Adrenal gland (tissue), 12 donors: ENCODE measurements around the gene SIPA1L2. TPM values are rescaled to one million over a fixed set of nuclear protein-coding genes. Genes with fewer than 3 reads are reported as not detected.

ENCODE experiments used
- DNase-seq, 7 donors: peaks; one replicate each; pipeline ENCODE4 v3.0.0-alpha.2; 2019 to 2020
- H3K27ac ChIP-seq, 5 donors: fragments of 200-600 bp; sonication (generic) in 4 of 5; 1 replicate in 3 of 5; 2 replicates in 2 of 5; pipeline versions ENCODE4 v1.5.1 to v1.8.0; 2016 to 2020; ENCODE audit warnings: mild to moderate bottlenecking in 1 of 5
- H3K27me3 ChIP-seq: fragments of 200-600 bp; 2 replicates; pipeline ENCODE4 v1.8.0; 2021
- H3K36me3 ChIP-seq, 2 donors: fragments of 200-600 bp; replicated peaks in 1 of 2; 1 replicate in 1 of 2; 2 replicates in 1 of 2; pipeline versions ENCODE4 v1.5.1 to v1.8.0; 2018 to 2022
- H3K4me1 ChIP-seq, 2 donors: fragments of 200-600 bp; replicated peaks in 1 of 2; 1 replicate in 1 of 2; 2 replicates in 1 of 2; pipeline versions ENCODE4 v1.5.1 to v1.8.0; 2018 to 2021
- H3K4me3 ChIP-seq, 4 donors: fragments of 200-600 bp; sonication (generic) in 3 of 4; one replicate each; pipeline ENCODE4 v1.5.1; 2016 to 2018
- H3K9me3 ChIP-seq, 3 donors: fragments of 200-600 bp; sonication (generic) in 1 of 3; replicated peaks in 1 of 3; 1 replicate in 2 of 3; 2 replicates in 1 of 3; pipeline versions ENCODE4 v1.5.1 to v1.8.0; 2016 to 2021
- POLR2A ChIP-seq, 2 donors: fragments of 450-650 bp; IDR thresholded peaks; one replicate each; pipeline ENCODE4 v1.6.1; 2017; ENCODE audit warnings: antibody characterized with exemption in 2 of 2, mild to moderate bottlenecking in 2 of 2, moderate library complexity in 1 of 2
- WGBS, 4 donors: extraction: QIAGEN DNeasy Blood & Tissue Kit in 2 of 4; methylation state at CpG; one replicate each; pipeline versions ENCODE4 v1.1.5 to v1.1.7; 2013 to 2017; 5-methylcytosine and 5-hydroxymethylcytosine counted together
- intact Hi-C, 2 donors: fragments of 100-400 bp; cut with DNase I; formaldehyde crosslinking; loops; one replicate each; pipeline versions ENCODE4 v1.14.1 to v1.15.0; 2022 to 2023
- polyA plus RNA-seq, 3 donors: library from polyadenylated mRNA; stranded (reverse); fragments of 200-250 nt in 2 of 3; fragments of 350-450 nt in 1 of 3; fragmentation: Illumina TruSeq in 1 of 3; extraction: RNeasy Lipid Tissue Mini Kit (QIAGEN cat#74804) in 1 of 3; gene quantifications; one replicate each; pipeline ENCODE4 v1.2.3, GENCODE V29; 2013 to 2014
- total RNA-seq, 9 donors: library from RNA; depleted of rRNA in 4 of 9; stranded (reverse); fragments of >200 nt in 4 of 9; fragments of 120-200 nt in 1 of 9; fragmentation: NEBNext Ultra II Directional in 1 of 9; extraction: Animal tissue kit (Norgen Biotek cat#: 25700) in 1 of 9; gene quantifications; one replicate each; pipeline versions ENCODE4 v1.1.0 to v1.2.4, GENCODE V29; 2013 to 2023
- TF ChIP-seq, protein P1 (sequence below), 6 experiments: fragments of 450-650 bp in 4 of 6; fragments of 200-600 bp in 2 of 6; sonication (generic) in 1 of 6; IDR thresholded peaks; 1 replicate in 5 of 6; 2 replicates in 1 of 6; pipeline versions ENCODE4 v1.5.1 to v1.8.0; 2016 to 2021; ENCODE audit warnings: antibody characterized with exemption in 6 of 6, mild to moderate bottlenecking in 2 of 6, moderate library complexity in 1 of 6
- donor health status: healthy with polysubstance abuse.
- donor health status: Bipolar disorder and iron deficiency.
- donor health status: DM: yes; HTN: yes; CAD: no.
- donor health status: DM: no; HTN: no; CAD: no.
- donor health status: DM: no; HTN: no; CAD: no.
- donor health status: DM: yes; HTN: yes; CAD: no.

SIPA1L2 gene
- total and polyA plus RNA-seq, 12 donors, result 5.5 to 15.9 (median 10.6) TPM

DNA sequence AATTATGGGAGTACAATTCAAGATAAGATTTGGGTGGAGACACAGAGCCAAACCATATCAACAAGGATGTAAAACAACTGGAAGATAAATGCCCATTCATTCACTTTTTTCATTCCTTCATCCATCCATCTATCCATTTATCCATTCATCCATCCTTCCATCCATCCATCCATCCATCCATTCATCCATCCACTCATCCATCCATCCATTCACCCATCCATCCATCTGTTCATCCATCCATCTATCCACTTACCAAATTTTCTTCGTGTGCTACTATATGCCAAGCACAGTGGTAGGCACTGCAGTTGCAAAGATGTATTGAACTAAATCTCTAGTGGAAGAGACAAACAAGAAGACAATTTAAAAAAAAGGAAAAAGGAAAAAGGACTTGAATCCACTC lies 14.3 kb upstream of the SIPA1L2 start:
- intact Hi-C loops, result no loop called here
- H3K36me3 ChIP-seq, result no peaks in the 10 kb centered on the region

DNA sequence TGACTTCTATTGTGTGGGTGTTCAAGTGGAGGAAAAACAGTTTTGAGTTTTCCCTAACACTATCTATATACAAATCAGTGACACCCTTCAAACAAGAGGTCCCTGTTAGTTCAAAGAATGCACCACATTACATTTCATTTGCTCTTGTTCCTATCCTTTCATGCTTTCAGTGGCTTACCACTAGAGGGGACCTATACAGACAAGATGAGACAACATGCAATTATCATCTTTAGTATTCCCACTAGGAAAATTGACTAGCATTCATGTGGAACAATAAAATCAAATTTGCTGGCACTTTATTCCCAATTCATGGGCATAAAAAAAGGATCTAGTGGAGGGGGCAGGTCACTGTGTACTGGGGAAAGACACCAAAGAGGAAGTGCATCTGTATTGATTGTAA lies 13.3 kb upstream of the SIPA1L2 start:
- H3K4me3 ChIP-seq, result no peak overlapping the region
- peaks cover 3% of the 10 kb centered on the region for H3K27me3 ChIP-seq
- H3K9me3 ChIP-seq, result no peaks in the 10 kb centered on the region
- H3K4me1 ChIP-seq, result no peaks in the 10 kb centered on the region
- H3K27ac ChIP-seq, result no peak overlapping the region
- no peak for TF ChIP-seq POLR2A (IDR thresholded peaks at IDR 0.05)
- TF ChIP-seq, protein P1, sequence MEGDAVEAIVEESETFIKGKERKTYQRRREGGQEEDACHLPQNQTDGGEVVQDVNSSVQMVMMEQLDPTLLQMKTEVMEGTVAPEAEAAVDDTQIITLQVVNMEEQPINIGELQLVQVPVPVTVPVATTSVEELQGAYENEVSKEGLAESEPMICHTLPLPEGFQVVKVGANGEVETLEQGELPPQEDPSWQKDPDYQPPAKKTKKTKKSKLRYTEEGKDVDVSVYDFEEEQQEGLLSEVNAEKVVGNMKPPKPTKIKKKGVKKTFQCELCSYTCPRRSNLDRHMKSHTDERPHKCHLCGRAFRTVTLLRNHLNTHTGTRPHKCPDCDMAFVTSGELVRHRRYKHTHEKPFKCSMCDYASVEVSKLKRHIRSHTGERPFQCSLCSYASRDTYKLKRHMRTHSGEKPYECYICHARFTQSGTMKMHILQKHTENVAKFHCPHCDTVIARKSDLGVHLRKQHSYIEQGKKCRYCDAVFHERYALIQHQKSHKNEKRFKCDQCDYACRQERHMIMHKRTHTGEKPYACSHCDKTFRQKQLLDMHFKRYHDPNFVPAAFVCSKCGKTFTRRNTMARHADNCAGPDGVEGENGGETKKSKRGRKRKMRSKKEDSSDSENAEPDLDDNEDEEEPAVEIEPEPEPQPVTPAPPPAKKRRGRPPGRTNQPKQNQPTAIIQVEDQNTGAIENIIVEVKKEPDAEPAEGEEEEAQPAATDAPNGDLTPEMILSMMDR (IDR thresholded peaks at IDR 0.05), result no peak
- DNase-seq, result no peak
- intact Hi-C loops, result no loop called here
- H3K36me3 ChIP-seq, result no peaks in the 10 kb centered on the region

More for the DNA sequence above, 14.3 kb upstream of the SIPA1L2 start:
- H3K27me3 ChIP-seq, result peaks cover 3% of the 10 kb centered on the region
- H3K9me3 ChIP-seq, result no peaks in the 10 kb centered on the region
- H3K4me3 ChIP-seq, result no peak overlapping the region
- no peak overlapping the region for H3K27ac ChIP-seq
- no peak for TF ChIP-seq POLR2A (IDR thresholded peaks at IDR 0.05)
- TF ChIP-seq, protein P1 (IDR thresholded peaks at IDR 0.05), result no peak
- 94 to 97% (median 95%) methylated on average over 1 of the region's 1 CpG for WGBS, 4 donors
- no peak for DNase-seq
- H3K4me1 ChIP-seq, result no peaks in the 10 kb centered on the region

DNA sequence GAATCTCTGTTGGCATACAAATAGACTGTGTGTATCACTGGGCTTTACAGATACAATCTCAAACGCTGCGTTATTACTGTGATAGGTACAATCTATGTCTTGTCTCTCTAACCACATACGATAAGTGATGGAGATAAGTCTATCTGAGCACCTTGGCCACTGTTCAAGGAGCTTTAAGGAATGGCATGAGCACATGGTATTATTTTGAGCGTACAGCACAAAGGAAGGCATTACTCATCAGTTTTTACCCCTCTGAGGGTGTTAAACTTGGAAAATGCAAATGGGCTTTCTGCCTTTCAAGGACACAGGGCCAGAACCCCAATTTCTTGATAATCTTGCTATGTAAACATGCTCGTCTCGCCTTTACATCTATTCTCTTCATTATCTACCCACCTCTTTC lies 11.6 kb upstream of the SIPA1L2 start:
- Histone ChIP-seq H3K4me3 (no peak overlapping the region), H3K27ac (no peak overlapping the region), H3K36me3 (no peaks in the 10 kb centered on the region), H3K27me3 (peaks cover 3% of the 10 kb centered on the region), H3K4me1 (no peaks in the 10 kb centered on the region), H3K9me3 (no peaks in the 10 kb centered on the region)
- 74 to 86% (median 82%) methylated on average over 6 of the region's 6 CpGs for WGBS, 4 donors
- no peak for DNase-seq
- no peak for TF ChIP-seq POLR2A (IDR thresholded peaks at IDR 0.05)
- TF ChIP-seq, protein P1 (IDR thresholded peaks at IDR 0.05), result no peak
- intact Hi-C loops, result no loop called here

DNA sequence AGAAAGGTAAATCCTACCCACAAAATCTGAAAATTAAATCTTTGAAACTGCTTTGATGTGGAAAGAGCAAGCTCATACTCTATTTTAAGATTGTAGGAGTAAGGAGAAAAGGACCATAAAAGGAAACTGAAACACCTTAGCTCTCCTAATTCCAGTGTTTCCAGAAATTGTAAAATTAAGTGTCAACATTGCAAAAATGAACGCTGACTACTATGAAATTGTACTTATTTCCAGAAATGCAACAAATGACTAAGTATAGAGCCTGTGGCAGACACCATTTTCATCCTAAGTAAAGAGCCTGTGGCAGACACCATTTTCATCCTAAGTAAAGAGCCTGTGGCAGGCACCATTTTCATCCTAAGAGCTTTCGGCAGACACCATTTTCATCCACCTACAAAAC lies 6.9 kb upstream of the SIPA1L2 start:
- Histone ChIP-seq H3K4me3 (no peak overlapping the region), H3K27ac (no peak overlapping the region), H3K9me3 (no peaks in the 10 kb centered on the region), H3K36me3 (no peaks in the 10 kb centered on the region), H3K27me3 (peaks cover 3% of the 10 kb centered on the region), H3K4me1 (no peaks in the 10 kb centered on the region)
- 82 to 91% (median 86%) methylated on average over 2 of the region's 2 CpGs for WGBS, 4 donors
- no peak for DNase-seq
- intact Hi-C loops, result loop anchor here (10.0 kb wide), 4 partner anchors 308 to 772 kb away; no protein-coding TSS in a partner anchor
- TF ChIP-seq, protein P1 (IDR thresholded peaks at IDR 0.05), result no peak
- no peak for TF ChIP-seq POLR2A (IDR thresholded peaks at IDR 0.05)
